Measurements from ENCODE around the gene SND1. TPM values are rescaled to one million over a fixed set of nuclear protein-coding genes. Genes with fewer than 3 reads are reported as not detected.

SND1 gene
- total and polyA plus RNA-seq, 2 donors (not counting 3 experiments of a cell fraction or from before 2014, with no cell fraction given): 116 to 249 TPM

DNA sequence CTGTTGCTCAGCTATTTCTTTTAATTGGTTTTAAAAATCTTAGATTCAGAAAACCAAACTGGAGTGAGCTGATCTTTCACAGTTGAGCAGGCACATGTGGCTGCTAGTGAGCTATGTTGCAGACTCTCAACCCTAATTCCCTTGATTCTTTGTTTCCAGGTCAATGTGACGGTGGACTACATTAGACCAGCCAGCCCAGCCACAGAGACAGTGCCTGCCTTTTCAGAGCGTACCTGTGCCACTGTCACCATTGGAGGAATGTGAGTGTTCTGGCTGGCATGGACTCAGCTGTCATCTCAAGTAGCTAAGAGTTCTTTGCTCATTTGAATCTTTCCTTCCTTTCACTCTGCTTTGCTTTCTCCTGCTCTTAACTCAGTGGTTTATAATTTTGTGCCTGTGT, 192.2 kb downstream of the SND1 start:
- Histone ChIP-seq H3K9me3 (replicated peaks; ENCODE audit: control insufficient read depth, insufficient read depth, low read length) (no peaks in the 10 kb centered on the region), H3K4me3 (replicated peaks in 1 of 3; ENCODE audit: insufficient read depth in 1 of 3, low read depth in 1 of 3, low read length in 3 of 3) (no peak overlapping the region), H3K9ac (replicated peaks; ENCODE audit: extremely low read depth, insufficient read depth, low read length) (no peak overlapping the region), H3K9me1 (replicated peaks; ENCODE audit: control insufficient read depth, extremely low read depth, insufficient read depth, low read length) (no peaks in the 10 kb centered on the region), H3K79me2 (ENCODE audit: control insufficient read depth, insufficient read depth, low read length) (peaks cover 10% of the 10 kb centered on the region), H3K27ac (ENCODE audit: insufficient read depth, low read depth, low read length) (no peak overlapping the region), H4K20me1 (replicated peaks; ENCODE audit: control insufficient read depth, extremely low read depth, insufficient read depth, low read length) (no peaks in the 10 kb centered on the region), H3K4me1 (ENCODE audit: control insufficient read depth, extremely low read depth, insufficient read depth, low read length) (peaks cover 4% of the 10 kb centered on the region), H3K4me2 (ENCODE audit: insufficient read depth, low read length) (no peak overlapping the region), H2AFZ (ENCODE audit: low read depth, low read length) (no peak overlapping the region), H3K27me3 (ENCODE audit: control insufficient read depth in 2 of 2, insufficient read depth in 2 of 2, low read length in 2 of 2) (no peaks in the 10 kb centered on the region), H3K36me3 (ENCODE audit: control insufficient read depth in 2 of 2, extremely low read depth in 1 of 2, insufficient read depth in 2 of 2, low read length in 2 of 2) (peaks cover 0 to 2% of the 10 kb centered on the region in 2 experiments)
- dilution Hi-C loops (cut with MboI; ENCODE audit: extremely low pct_ligation_motif_present, low sequenced_read_pairs): no loop called here
- TF ChIP-seq MYC (IDR thresholded peaks at IDR 0.05; ENCODE audit: low read depth, low read length) (no peak), FOS (IDR thresholded peaks at IDR 0.05; ENCODE audit: borderline replicate concordance, insufficient read depth, low read length) (no peak), GATA2 (IDR thresholded peaks at IDR 0.05; ENCODE audit: insufficient read depth, insufficient read length, low read depth, low read length) (no peak), POLR2A (IDR thresholded peaks at IDR 0.05; ENCODE audit: low read depth, low read length) (no peak)
- TF ChIP-seq, protein P1, sequence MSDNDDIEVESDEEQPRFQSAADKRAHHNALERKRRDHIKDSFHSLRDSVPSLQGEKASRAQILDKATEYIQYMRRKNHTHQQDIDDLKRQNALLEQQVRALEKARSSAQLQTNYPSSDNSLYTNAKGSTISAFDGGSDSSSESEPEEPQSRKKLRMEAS (IDR thresholded peaks at IDR 0.05; ENCODE audit: insufficient read depth, insufficient read length): no peak
- TF ChIP-seq, protein P2, sequence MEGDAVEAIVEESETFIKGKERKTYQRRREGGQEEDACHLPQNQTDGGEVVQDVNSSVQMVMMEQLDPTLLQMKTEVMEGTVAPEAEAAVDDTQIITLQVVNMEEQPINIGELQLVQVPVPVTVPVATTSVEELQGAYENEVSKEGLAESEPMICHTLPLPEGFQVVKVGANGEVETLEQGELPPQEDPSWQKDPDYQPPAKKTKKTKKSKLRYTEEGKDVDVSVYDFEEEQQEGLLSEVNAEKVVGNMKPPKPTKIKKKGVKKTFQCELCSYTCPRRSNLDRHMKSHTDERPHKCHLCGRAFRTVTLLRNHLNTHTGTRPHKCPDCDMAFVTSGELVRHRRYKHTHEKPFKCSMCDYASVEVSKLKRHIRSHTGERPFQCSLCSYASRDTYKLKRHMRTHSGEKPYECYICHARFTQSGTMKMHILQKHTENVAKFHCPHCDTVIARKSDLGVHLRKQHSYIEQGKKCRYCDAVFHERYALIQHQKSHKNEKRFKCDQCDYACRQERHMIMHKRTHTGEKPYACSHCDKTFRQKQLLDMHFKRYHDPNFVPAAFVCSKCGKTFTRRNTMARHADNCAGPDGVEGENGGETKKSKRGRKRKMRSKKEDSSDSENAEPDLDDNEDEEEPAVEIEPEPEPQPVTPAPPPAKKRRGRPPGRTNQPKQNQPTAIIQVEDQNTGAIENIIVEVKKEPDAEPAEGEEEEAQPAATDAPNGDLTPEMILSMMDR (IDR thresholded peaks at IDR 0.05; ENCODE audit: extremely low read depth in 1 of 2, insufficient read depth in 1 of 2, low read depth in 1 of 2, low read length in 2 of 2): no peak
- intact Hi-C loops (cut with micrococcal nuclease): no loop called here
- CTCF ChIA-PET: interaction anchor here (0.7 to 1.7 kb wide), 3 partner anchors 10 to 44 kb away, joined by 4 to 5 read pairs (median 5); no protein-coding TSS in a partner anchor
- BruUV-seq (replicated peaks): no TSS peak
- no peak for FAIRE-seq
- POLR2A ChIA-PET: no interaction called here
- no peak for DNase-seq (ENCODE audit: low read depth, low spot score)

Data from endothelial cell of umbilical vein (primary cell).